Measurements from ENCODE around the gene PSPH. TPM values are rescaled to one million over a fixed set of nuclear protein-coding genes. Genes with fewer than 3 reads are reported as not detected.

PSPH gene
- total and polyA plus RNA-seq, 4 donors = 5.5 to 35.9 (median 9.0) TPM

DNA sequence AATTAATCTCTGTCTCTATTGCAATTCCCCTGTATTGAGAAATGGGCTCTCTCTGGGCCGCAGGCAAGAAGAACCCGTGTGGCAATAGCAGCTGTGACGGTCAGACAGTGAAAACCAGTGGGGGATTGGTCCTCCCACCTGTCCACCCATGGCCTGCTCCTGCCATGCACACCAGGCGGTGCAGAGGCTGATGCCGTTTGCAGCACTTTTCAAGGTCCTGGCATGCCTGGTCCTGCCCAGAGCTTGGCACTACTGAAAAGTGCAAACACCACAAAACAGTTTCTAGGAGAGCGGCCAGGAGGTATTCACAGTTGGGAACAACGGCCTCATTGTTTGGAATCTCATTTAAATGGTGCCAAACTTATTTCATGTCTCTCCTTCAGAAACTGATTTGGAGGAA, 41.5 kb downstream of the PSPH start:
- 31% methylated on average over 7 of the region's 7 CpGs for WGBS
- H3K4me3 ChIP-seq (ENCODE audit: low read depth in 1 of 3, low read length in 3 of 3) = no peak overlapping the region
- H3K36me3 ChIP-seq (ENCODE audit: control insufficient read depth in 4 of 4, insufficient read depth in 3 of 4, low read depth in 1 of 4, low read length in 3 of 4) = peaks cover 0 to 6% (median 0%) of the 10 kb centered on the region in 4 donors
- no peaks in the 10 kb centered on the region for H3K9me3 ChIP-seq (ENCODE audit: control insufficient read depth in 4 of 4, low read length in 3 of 4)
- H3K27ac ChIP-seq (ENCODE audit: low read depth in 1 of 2, low read length in 2 of 2) = no peak overlapping the region
- no peaks in the 10 kb centered on the region for H3K27me3 ChIP-seq (ENCODE audit: control insufficient read depth in 4 of 4, insufficient read depth in 4 of 4, low read length in 3 of 4)
- H3K9ac ChIP-seq (ENCODE audit: low read depth in 1 of 2, low read length in 2 of 2) = no peak overlapping the region
- H3K4me1 ChIP-seq (ENCODE audit: control insufficient read depth in 4 of 4, insufficient read depth in 4 of 4, low read length in 3 of 4) = peaks cover 0 to 3% (median 0%) of the 10 kb centered on the region in 4 donors
- no peak for DNase-seq (ENCODE audit: low spot score)
- TF ChIP-seq NR2F2 (IDR thresholded peaks at IDR 0.05) (no peak), GABPA (IDR thresholded peaks at IDR 0.05 in 1 of 2, conservative IDR thresholded peaks at IDR 0.05 in 1 of 2) (no peak), EGR1 (IDR thresholded peaks at IDR 0.05; ENCODE audit: low read depth in 2 of 2) (no peak), FOXA2 (IDR thresholded peaks at IDR 0.05) (no peak), HNF4A (conservative IDR thresholded peaks at IDR 0.05) (no peak), YY1 (IDR thresholded peaks at IDR 0.05) (no peak), HNF4G (IDR thresholded peaks at IDR 0.05) (no peak), FOXA1 (IDR thresholded peaks at IDR 0.05) (no peak), ZBTB33 (IDR thresholded peaks at IDR 0.05) (no peak), SP1 (IDR thresholded peaks at IDR 0.05) (no peak), RXRA (IDR thresholded peaks at IDR 0.05) (peak in 1 of 2 donors; percentile 29), RAD21 (IDR thresholded peaks at IDR 0.05) (peak; percentile 16 to 46), TAF1 (conservative IDR thresholded peaks at IDR 0.05) (no peak), ATF3 (IDR thresholded peaks at IDR 0.05) (no peak), JUND (IDR thresholded peaks at IDR 0.05) (no peak), CTCF (IDR thresholded peaks at IDR 0.05; ENCODE audit: low read depth, low read length, missing input control) (no peak)
- TF ChIP-seq, protein P1, sequence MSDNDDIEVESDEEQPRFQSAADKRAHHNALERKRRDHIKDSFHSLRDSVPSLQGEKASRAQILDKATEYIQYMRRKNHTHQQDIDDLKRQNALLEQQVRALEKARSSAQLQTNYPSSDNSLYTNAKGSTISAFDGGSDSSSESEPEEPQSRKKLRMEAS (IDR thresholded peaks at IDR 0.05) = peak; percentile 19
- TF ChIP-seq, protein P2, sequence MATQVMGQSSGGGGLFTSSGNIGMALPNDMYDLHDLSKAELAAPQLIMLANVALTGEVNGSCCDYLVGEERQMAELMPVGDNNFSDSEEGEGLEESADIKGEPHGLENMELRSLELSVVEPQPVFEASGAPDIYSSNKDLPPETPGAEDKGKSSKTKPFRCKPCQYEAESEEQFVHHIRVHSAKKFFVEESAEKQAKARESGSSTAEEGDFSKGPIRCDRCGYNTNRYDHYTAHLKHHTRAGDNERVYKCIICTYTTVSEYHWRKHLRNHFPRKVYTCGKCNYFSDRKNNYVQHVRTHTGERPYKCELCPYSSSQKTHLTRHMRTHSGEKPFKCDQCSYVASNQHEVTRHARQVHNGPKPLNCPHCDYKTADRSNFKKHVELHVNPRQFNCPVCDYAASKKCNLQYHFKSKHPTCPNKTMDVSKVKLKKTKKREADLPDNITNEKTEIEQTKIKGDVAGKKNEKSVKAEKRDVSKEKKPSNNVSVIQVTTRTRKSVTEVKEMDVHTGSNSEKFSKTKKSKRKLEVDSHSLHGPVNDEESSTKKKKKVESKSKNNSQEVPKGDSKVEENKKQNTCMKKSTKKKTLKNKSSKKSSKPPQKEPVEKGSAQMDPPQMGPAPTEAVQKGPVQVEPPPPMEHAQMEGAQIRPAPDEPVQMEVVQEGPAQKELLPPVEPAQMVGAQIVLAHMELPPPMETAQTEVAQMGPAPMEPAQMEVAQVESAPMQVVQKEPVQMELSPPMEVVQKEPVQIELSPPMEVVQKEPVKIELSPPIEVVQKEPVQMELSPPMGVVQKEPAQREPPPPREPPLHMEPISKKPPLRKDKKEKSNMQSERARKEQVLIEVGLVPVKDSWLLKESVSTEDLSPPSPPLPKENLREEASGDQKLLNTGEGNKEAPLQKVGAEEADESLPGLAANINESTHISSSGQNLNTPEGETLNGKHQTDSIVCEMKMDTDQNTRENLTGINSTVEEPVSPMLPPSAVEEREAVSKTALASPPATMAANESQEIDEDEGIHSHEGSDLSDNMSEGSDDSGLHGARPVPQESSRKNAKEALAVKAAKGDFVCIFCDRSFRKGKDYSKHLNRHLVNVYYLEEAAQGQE (IDR thresholded peaks at IDR 0.05) = no peak

Data from liver (tissue), 9 donors.